AML-193 (cell line): ENCODE data around the gene PTPRD.

Experiments used
- DNase-seq, 2 experiments: peaks; one replicate each; lab custom pipeline; 2025; lab: John Stamatoyannopoulos, UW

PTPRD gene

DNA sequence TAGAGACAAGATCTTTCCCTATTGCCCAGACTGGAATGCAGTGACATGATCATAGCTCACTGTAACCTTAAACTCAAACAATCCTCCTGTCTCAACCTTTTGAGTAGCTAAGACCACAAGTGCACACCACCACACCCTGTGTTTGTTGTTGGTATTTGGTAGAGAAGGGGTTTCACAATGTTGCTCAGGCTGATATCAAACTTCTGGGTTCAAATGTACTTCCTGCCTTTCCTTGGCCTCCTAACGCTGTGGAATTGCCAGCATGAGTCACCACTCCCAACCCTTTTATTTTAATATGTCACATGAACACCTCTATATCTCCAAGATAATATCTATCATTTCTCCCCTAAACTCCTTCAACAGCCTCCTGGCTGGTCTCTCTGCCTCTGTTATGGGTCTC is 719.0 kb downstream of the PTPRD start:
- no peak for DNase-seq

DNA sequence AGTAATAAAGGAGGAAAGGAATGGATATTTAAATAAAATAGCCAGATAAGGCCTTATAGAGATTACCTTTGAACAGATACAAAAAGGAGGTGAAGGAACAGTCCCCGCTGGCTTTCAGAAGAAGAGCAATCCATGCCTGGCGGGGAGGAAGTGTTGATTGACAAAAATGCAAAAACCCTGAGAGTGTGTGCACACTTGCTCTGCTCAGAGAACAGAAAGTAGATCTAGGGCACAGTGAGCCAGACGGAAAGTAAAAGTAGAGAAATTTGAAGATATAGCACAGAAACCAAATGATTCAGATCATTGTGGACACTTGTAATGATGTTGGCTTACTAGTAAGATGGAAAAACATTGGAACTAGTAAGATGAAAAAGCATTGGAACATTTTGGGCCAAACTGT is 720.6 kb downstream of the PTPRD start:
- DNase-seq = no peak

DNA sequence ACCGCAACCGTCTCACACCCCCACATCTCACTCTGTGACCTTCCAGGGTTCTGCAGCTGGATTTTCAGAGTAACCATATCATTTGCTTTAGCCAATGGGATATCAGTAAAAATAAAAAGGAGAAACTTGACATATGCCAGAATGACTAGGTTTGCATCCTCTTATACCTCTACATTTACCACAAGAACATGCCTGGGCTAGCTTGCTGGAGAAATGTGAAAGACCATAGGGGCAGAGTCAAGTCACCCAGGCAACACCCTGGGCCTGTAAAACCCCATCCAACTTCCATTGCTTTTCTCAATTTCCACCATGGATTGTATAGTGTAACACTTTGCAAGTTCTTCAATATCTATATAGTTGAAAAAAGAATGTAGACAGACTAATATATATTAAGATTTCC is 731.1 kb downstream of the PTPRD start:
- no peak for DNase-seq

GRCh38 chr9:9874270-9874669 is 738.5 kb downstream of the PTPRD start:
- DNase-seq = no peak

DNA sequence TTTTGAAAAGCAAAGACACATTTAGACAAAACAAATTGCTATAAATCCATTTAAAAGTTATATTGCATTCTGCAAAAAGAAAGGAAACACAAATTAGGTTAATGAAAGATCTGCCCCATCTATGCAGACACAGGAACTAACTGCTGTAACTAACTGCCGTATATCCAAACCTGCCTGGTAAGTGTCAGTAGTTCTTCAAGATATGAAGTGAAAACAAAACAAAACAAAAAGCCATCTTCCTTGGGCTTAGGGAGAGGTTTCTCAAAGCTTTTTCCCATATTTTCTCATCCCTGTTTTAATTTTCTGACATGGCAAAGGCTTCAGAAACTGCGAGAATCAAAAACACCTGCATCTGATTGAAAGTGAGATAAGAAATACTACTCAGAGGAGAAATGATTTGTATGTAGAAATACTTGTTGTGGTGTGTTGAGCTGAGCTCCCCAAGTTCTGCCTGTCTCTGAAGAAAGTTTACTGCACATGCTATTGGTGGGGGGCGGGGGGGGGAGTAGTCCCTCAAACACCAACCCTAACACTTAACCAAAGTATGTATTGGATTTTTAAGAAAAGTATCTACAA is 750.5 kb downstream of the PTPRD start:
- no peak for DNase-seq

DNA sequence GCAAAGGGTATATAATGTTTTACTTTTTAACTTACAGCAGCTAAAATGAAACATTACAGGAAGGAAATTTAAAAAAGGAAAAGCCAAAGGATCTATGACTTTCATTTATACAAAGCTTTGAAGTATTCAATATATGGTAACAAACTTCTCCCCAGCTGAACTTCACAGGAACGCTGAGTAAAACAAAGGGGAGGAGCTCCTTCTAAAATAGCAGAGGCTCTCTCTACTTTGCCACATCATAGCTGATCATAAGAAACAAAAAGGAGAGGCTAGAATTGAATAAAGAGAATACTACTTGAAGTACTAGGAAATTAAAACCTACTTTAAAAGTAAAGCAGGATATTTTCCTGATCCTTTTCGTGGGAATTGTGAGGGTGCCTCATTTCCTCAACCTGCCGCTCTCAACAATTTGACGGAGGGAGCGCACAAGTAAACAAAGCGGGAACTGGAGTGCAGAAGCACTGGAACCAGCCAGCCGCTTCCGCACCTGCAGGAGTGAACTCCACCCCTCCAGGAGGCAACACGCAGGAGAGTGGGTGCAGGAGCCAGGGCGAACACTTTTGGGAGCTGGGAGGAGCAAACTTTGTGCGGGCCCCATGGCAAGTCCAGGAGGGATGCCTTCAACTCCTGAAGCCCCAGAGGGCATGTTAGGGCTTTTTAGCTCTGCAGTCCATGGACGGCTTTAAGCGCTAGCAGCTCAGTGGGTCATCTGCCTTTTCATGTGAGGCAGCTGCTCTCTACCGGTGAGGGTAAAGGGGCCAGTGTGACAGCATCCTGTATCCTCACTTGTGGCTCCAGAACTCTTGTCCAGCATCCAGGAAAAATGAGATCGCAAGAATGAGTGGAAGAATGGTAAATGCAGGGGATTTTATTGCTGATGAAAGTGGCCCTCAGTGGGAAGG is 757.4 kb downstream of the PTPRD start:
- no peak for DNase-seq

GRCh38 chr9:9847750-9848149 is 765.1 kb downstream of the PTPRD start:
- no peak for DNase-seq

- DNase-seq = no peak
Observed at GRCh38 chr9:9846557-9846956, 766.2 kb downstream of the PTPRD start.

DNA sequence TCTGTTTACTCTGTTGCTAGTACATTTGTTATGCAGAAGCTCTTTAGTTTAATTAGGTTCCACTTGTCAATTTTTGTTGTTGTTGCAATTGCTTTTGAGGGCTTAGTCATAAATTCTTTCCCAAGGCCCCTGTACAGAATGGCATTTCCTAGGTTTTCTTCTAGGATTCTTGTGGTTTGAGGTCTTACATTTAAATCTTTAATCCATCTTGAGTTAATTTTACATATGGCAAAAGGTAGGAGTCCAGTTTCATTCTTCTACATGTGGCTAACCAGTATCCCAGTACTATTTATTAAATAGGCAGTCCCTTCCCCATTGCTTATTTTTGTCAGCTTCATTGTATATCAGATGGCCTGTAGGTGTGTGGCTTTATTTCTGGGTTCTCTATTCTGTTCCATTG is 792.4 kb downstream of the PTPRD start:
- no peak for DNase-seq

DNA sequence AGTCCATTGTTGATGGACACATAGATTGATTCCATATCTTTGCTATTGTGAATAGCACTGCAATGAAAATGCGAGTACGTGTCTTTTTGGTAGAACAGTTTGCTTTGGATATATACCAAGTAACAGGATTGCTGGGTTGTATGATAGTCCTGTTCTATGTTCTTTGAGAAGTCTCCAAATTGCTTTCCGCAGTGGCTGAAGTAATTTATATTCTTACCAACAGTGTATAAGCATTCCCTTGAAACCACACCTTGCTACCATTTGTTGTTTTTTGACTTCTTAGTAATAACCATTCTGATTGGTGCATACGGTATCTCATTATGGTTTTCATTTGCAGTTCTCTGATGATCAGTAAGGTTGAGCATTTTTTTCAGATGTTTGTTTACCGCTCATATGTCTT is 792.9 kb downstream of the PTPRD start:
- no peak for DNase-seq

DNA sequence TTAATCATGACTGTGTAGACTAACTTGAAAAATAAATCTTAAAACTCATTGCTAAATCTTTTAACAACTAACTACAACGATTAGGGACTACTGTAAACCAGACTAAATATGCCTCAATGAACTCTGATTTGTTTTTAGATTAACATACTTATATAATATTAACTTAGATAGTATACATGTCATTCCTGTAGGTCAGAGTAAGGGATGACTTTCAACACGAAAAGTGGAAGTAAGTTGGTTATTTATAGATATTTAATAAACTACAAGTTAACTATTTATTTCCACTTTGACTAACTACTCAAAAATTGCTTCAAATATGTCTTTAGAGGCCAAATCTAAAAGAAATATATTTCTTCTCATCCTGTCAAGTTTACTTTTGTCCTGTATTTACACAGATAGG is 795.6 kb downstream of the PTPRD start:
- DNase-seq = no peak

- no peak for DNase-seq
Observed at GRCh38 chr9:9804109-9804508, 808.7 kb downstream of the PTPRD start.

GRCh38 chr9:9799287-9799686 is 813.5 kb downstream of the PTPRD start:
- no peak for DNase-seq

DNA sequence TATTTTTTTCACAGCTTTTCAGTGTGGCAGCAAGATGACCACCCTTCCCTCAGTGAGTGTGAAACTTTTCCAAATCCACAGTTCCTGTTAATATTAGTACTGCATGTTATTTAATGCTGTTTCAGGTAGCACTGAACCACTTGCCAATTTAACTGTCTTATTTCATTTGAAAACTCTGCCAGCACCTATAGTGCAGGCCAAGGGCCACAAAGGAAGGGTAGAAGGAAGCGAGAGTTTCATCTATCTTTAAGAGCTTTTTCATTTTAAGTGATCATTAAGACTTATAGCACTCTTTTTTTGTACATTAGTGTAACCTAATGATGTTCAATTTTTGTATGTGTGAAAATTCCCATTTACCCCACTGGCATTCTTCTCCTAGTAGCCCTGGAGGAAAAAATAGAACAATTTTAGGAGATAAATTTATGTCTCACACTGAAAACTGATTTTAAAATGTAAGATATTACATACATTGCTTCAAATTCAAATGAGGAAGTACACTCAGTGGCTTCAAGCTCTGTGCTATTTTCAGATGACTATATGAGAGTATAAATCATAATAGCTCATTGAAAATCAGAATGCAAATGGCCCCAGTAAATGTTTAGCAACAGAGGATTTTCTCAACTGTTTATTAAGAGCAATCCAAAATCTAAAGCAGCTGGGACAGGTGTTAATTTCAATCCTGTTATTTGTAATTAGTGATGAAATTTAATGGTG is 820.5 kb downstream of the PTPRD start:
- DNase-seq = no peak

DNA sequence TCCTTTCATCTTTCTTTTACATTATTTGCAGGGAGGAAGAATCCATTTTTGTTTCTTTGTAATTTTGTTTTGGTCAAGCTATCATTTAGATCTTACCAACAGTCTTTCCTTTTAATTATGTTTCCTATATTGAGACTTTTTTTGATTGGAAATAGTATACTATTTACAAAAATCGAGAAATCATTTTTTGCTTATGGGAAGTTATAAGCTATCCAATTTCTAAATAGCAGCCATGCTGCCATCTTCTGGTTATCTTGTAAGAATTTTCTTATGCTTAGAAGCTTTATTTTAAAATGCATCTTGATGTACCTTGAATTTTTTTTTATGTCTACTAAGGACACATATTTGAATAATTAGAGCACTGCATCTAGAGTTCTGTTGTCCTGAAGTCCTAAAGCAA is 821.2 kb downstream of the PTPRD start:
- DNase-seq = peak; percentile 13 to 20

DNA sequence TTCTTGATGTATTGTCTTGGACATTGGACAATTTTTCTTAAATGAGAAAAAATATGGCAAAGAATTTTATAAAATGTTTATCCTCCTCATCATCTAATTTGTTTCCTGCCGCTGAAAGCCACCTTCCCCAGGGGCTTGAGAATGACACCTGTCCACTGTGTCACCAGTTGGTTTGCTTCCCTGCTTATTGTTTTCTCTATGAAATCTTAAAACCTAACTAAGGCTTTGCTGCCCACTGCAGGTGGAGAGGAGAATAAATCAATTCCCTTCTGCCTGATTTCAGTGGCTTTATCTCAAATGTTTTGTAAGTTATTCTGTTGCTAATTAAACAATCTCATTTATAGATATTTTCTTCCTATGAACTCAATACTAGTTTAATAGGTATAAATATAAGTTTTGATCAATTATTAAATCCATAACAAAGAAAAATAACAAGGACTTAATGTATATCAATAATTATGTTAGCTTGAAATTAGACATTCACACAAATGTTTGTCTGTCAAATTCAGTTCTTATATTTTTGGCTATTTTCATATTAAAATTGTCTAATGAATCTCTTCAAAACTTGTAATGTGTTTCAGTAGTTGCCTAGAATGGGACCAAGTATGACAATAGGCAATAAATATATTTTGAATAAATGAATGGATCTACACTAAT is 822.5 kb downstream of the PTPRD start:
- peak; percentile 6 to 21 for DNase-seq

GRCh38 chr9:9783711-9784110 is 829.1 kb downstream of the PTPRD start:
- no peak for DNase-seq

DNA sequence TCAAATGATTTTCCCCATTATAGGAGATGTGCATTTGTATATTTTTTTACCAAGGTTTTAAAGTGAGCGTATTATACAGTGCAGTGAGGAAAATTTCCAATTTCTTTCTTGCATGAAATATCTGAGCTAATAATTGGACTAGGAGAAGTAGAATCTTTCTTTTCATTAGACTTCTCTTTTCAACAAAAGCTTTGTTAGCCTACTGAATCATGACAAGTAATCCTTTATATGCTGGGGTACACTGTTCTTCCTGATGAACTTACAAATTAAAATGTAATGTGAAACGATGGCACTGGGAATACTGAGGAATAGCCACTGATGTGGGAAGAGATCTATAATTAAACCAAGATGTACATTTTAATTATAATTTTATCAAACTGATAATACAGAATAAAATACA is 829.6 kb downstream of the PTPRD start:
- DNase-seq = no peak

DNA sequence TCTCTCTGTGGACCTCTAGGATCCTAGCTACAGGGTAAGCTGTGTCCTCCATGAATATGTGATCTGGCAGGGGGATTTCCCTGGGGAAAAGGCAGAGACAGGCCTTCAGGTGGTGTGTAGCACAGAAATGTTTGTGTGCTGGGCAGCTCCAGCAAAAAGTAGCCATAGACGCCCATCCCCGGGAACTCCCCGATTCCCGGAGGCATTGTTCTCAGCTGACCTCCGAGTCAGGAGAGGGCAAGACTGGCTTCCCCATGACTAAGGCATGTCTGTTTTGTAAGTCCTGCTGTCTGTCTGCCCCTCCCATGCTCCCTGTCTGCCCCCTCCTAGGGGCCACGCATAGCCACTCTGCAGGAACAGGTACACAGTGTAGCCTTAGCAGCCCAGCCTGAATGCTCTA is 834.5 kb downstream of the PTPRD start:
- no peak for DNase-seq

GRCh38 chr9:9774471-9774870 is 838.3 kb downstream of the PTPRD start:
- DNase-seq = no peak

DNA sequence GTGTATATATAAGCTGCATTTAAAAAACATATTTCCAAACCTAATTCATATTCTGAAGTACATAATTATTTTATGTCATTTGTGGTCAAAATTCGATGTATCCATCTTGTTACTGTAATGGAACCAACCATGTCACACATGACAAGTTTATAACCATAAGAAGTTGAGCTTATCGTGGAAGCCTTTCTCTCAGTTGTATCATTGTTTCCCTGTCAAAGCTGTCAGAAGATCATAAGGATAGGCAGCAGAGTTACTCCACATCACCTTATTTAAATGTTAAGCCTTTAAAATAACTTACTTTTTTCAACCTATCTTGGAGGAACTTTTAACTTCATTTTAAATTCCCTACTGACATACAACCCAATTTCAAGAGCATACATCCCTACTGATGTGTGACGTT is 841.5 kb downstream of the PTPRD start:
- no peak for DNase-seq

DNA sequence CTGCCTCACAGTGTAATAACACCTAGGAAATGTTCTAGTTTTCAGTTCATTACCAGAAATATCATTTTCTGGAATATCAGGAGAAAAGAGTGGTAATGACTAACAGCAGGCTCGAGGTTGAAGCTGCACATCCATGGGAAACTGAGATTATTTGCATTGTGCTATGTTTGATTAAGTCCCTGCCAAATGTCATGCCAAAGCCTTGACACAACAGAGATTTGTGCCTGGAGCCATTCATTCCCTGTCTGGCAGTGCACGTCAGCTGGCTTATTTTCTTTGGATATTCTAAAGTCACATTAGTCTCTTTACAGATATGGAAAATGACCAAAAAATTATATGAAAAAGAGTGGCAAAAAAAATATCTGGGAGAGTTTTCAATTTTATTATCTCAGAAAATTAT is 848.0 kb downstream of the PTPRD start:
- no peak for DNase-seq

DNA sequence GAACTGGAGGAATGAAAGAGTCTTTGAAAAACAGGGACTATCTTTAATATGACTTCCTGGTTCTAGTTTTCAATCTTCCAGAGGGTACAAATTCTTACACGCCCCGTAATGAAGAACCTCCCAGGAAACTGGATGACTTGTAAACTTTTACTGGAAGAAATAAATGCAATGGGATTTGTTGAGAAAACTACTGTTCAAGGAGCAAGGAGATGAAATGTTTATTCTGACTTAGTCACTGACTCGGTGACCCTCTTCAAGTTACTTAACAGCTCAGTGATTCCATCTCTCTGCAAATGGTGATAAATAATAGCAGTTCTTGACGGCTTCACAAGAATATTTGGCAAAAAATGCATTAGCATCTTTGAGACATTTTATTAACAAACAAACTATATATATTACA is 858.6 kb downstream of the PTPRD start:
- no peak for DNase-seq
